Parathyroid adenoma (tissue), 2 donors: ENCODE data around the gene TMEM69.

Source experiments
- H2AFZ ChIP-seq: fragments of 300-600 bp; sonication (generic); one replicate; pipeline ENCODE4 v1.7.0; 2017; ENCODE audit warnings: antibody characterized with exemption, mild to moderate bottlenecking
- H3K27ac ChIP-seq: fragments of 300-600 bp; sonication (generic); one replicate; pipeline ENCODE4 v1.7.0; 2017
- H3K27me3 ChIP-seq: fragments of 300-600 bp; sonication (generic); one replicate; pipeline ENCODE4 v1.7.0; 2017; ENCODE audit warnings: low read length; ENCODE audit not compliant: control insufficient read depth, insufficient read depth
- H3K36me3 ChIP-seq: fragments of 300-600 bp; sonication (generic); one replicate; pipeline ENCODE4 v1.7.0; 2017; ENCODE audit warnings: low read length; ENCODE audit not compliant: control insufficient read depth, insufficient read depth
- H3K4me1 ChIP-seq: fragments of 300-600 bp; sonication (generic); one replicate; pipeline ENCODE4 v1.7.0; 2017; ENCODE audit warnings: control low read depth
- H3K4me2 ChIP-seq: fragments of 300-600 bp; sonication (generic); one replicate; pipeline ENCODE4 v1.7.0; 2017; ENCODE audit warnings: low read length
- H3K4me3 ChIP-seq: fragments of 300-600 bp; sonication (generic); one replicate; pipeline ENCODE4 v1.7.0; 2017; ENCODE audit warnings: low read depth, low read length
- H3K79me2 ChIP-seq: fragments of 300-600 bp; sonication (generic); one replicate; pipeline ENCODE4 v1.7.0; 2017; ENCODE audit warnings: control low read depth
- H3K9ac ChIP-seq: fragments of 300-600 bp; sonication (generic); one replicate; pipeline ENCODE4 v1.7.0; 2017; ENCODE audit warnings: mild to moderate bottlenecking
- H3K9me3 ChIP-seq: fragments of 300-600 bp; sonication (generic); one replicate; pipeline ENCODE4 v1.7.0; 2017; ENCODE audit warnings: low read length; ENCODE audit not compliant: control insufficient read depth
- TF ChIP-seq, protein P1 (sequence below): fragments of 300-600 bp; sonication (generic); IDR thresholded peaks from one replicate; pipeline ENCODE4 v1.7.0; 2017; ENCODE audit warnings: antibody characterized with exemption, mild to moderate bottlenecking
- donor health status: primary hyperparathyroidism.

TMEM69 gene

DNA sequence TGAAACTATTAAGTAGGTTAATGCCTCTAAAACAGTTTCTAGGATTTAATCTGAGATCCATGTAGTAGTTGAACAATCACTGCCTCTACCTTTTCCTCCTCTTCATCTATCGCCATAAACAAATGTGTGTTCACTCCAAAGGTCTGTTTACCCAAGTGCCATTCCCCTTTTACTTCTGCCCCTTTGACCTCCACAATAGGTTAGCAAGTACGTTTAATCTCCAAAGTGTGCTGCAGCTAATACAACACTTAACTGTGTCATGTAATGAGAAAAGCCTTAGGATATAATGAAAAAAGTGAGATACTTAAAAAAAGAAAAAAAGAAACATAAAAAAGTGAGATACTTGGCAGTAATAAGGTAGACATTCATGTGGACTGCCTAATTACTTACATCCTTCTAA, 29.8 kb upstream of the TMEM69 start:
- Histone ChIP-seq H3K9ac (no peak overlapping the region), H3K36me3 (no peaks in the 10 kb centered on the region), H2AFZ (no peak overlapping the region), H3K4me3 (no peak overlapping the region), H3K27ac (no peak overlapping the region), H3K9me3 (no peaks in the 10 kb centered on the region), H3K79me2 (peaks cover 5% of the 10 kb centered on the region), H3K4me2 (no peak overlapping the region), H3K27me3 (no peaks in the 10 kb centered on the region), H3K4me1 (no peaks in the 10 kb centered on the region)
- TF ChIP-seq, protein P1, sequence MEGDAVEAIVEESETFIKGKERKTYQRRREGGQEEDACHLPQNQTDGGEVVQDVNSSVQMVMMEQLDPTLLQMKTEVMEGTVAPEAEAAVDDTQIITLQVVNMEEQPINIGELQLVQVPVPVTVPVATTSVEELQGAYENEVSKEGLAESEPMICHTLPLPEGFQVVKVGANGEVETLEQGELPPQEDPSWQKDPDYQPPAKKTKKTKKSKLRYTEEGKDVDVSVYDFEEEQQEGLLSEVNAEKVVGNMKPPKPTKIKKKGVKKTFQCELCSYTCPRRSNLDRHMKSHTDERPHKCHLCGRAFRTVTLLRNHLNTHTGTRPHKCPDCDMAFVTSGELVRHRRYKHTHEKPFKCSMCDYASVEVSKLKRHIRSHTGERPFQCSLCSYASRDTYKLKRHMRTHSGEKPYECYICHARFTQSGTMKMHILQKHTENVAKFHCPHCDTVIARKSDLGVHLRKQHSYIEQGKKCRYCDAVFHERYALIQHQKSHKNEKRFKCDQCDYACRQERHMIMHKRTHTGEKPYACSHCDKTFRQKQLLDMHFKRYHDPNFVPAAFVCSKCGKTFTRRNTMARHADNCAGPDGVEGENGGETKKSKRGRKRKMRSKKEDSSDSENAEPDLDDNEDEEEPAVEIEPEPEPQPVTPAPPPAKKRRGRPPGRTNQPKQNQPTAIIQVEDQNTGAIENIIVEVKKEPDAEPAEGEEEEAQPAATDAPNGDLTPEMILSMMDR, result no peak

- Histone ChIP-seq H3K4me1 (no peaks in the 10 kb centered on the region), H3K9me3 (no peaks in the 10 kb centered on the region), H3K36me3 (no peaks in the 10 kb centered on the region), H3K27ac (no peak overlapping the region), H3K4me3 (no peak overlapping the region), H3K27me3 (no peaks in the 10 kb centered on the region), H3K9ac (no peak overlapping the region), H2AFZ (no peak overlapping the region), H3K79me2 (peaks cover 6% of the 10 kb centered on the region), H3K4me2 (no peak overlapping the region)
- TF ChIP-seq, protein P1, result no peak
Observed at GRCh38 chr1:45659222-45659621, 28.8 kb upstream of the TMEM69 start.

DNA sequence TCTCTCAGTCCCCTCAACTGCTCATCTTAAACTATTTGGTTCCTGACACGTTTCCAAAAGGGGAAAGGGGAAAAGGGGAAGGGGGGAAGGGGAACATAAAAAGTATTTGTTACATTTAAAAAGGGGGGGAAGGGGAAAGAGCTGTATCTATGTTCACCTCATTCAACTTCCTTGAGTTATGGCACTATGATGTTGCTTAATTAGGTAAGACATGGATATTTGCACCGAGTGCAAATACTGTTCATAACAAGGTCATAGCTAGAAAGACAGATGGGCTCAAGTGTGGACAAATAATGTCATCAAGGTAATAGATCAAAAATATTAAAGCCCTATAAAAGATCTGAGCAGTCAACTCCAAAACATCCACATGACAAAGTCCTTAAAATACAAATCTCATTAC, 27.6 kb upstream of the TMEM69 start:
- Histone ChIP-seq H3K27ac (no peak overlapping the region), H3K36me3 (no peaks in the 10 kb centered on the region), H2AFZ (no peak overlapping the region), H3K9me3 (no peaks in the 10 kb centered on the region), H3K9ac (no peak overlapping the region), H3K27me3 (no peaks in the 10 kb centered on the region), H3K4me1 (no peaks in the 10 kb centered on the region), H3K79me2 (peaks cover 9% of the 10 kb centered on the region), H3K4me3 (no peak overlapping the region), H3K4me2 (no peak overlapping the region)
- TF ChIP-seq, protein P1, result no peak

- Histone ChIP-seq H3K27ac (no peak overlapping the region), H3K4me1 (peaks cover 3% of the 10 kb centered on the region)
- TF ChIP-seq, protein P1, result no peak
Observed at GRCh38 chr1:45666836-45667235, 21.1 kb upstream of the TMEM69 start.

GRCh38 chr1:45667321-45668111, 20.5 kb upstream of the TMEM69 start:
- Histone ChIP-seq H3K4me2 (no peak overlapping the region), H3K4me1 (peaks cover 3% of the 10 kb centered on the region), H3K79me2 (peaks cover 35% of the 10 kb centered on the region), H3K27ac (no peak overlapping the region), H2AFZ (no peak overlapping the region), H3K27me3 (no peaks in the 10 kb centered on the region), H3K9ac (no peak overlapping the region), H3K4me3 (no peak overlapping the region), H3K9me3 (no peaks in the 10 kb centered on the region), H3K36me3 (no peaks in the 10 kb centered on the region)
- TF ChIP-seq, protein P1, result no peak

More at GRCh38 chr1:45666836-45667235, 21.1 kb upstream of the TMEM69 start:
- no peaks in the 10 kb centered on the region for H3K9me3 ChIP-seq
- no peaks in the 10 kb centered on the region for H3K36me3 ChIP-seq
- H3K4me2 ChIP-seq, result no peak overlapping the region
- peaks cover 33% of the 10 kb centered on the region for H3K79me2 ChIP-seq
- H3K9ac ChIP-seq, result no peak overlapping the region
- no peaks in the 10 kb centered on the region for H3K27me3 ChIP-seq
- no peak overlapping the region for H3K4me3 ChIP-seq
- H2AFZ ChIP-seq, result no peak overlapping the region
